GM19397 (cell line): Measurements from ENCODE around the gene DDX41.

Source experiments
- ATAC-seq: cut with Tn5 transposase; IDR thresholded peaks from one replicate; pipeline ENCODE4 v1.9.1; 2021; ENCODE audit warnings: mild to moderate bottlenecking, moderate library complexity; ENCODE audit not compliant: unreplicated experiment

Gene DDX41

GRCh38 chr5:177471610-177472356 is 45.0 kb downstream of the DDX41 start:
- ATAC-seq, result no peak

- ATAC-seq, result no peak
Measured at GRCh38 chr5:177470759-177471536, 45.8 kb downstream of the DDX41 start.

GRCh38 chr5:177469750-177470525 is 46.8 kb downstream of the DDX41 start:
- no peak for ATAC-seq

GRCh38 chr5:177468685-177469628 is 47.8 kb downstream of the DDX41 start:
- ATAC-seq, result no peak

- no peak for ATAC-seq
Measured at GRCh38 chr5:177468329-177468684, 48.5 kb downstream of the DDX41 start.

- no peak for ATAC-seq
Measured at GRCh38 chr5:177467436-177467835, 49.3 kb downstream of the DDX41 start.

GRCh38 chr5:177466861-177467260 is 49.9 kb downstream of the DDX41 start:
- ATAC-seq, result no peak

- no peak for ATAC-seq
Measured at GRCh38 chr5:177465044-177465443, 51.7 kb downstream of the DDX41 start.

GRCh38 chr5:177462021-177462670 is 54.6 kb downstream of the DDX41 start:
- ATAC-seq, result no peak
